MV-4-11 (cell line): ENCODE data around the gene BCAS3.

Experiments used
- DNase-seq: peaks from one replicate; lab custom pipeline; 2025; lab: John Stamatoyannopoulos, UW

BCAS3 gene

DNA sequence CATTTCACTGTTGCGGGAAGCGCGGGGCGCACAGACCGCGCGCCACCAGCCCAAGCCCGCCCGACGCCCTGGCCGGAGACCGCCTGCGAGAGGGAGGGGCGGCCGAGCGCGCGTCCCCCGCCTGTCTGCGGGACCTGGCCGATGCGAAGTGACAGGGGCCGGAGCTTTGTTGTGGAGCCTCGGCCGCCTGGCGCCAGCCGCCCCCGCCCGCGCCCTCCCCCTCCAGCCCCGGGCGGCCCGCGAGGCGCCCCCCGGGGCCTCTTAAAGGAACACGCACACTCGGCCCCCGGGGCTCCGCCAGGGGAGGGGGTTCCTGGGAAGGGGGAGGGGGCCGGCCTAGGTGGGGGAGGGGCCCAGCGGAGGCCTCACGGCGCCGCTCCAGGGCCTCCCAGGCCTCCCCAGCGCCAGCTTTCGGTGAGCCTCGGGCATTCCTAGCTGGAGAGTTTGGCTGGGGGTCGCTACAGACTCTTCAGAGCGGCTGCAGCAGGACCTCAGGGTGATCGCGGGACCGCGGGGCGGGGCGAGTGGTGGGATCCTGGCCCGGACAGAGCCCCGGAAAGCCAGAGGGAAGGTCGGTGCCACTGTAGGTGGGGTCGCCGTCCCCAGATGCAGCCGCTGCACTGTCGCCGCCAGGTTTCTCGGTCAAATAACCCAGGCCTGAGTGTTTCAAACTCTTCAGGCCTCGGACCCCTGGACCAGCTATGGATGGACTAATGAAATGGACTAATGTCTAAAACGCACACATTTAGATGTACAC is 719.6 kb downstream of the BCAS3 start:
- no peak for DNase-seq

GRCh38 chr17:61398721-61399130 is 721.1 kb downstream of the BCAS3 start:
- no peak for DNase-seq

GRCh38 chr17:61399131-61400065 is 721.7 kb downstream of the BCAS3 start, which contains the start of gene TBX2:
TBX2 (plus strand) TSS chr17:61399843; CDS start chr17:61400177, 334 bp downstream.
- DNase-seq: no peak

DNA sequence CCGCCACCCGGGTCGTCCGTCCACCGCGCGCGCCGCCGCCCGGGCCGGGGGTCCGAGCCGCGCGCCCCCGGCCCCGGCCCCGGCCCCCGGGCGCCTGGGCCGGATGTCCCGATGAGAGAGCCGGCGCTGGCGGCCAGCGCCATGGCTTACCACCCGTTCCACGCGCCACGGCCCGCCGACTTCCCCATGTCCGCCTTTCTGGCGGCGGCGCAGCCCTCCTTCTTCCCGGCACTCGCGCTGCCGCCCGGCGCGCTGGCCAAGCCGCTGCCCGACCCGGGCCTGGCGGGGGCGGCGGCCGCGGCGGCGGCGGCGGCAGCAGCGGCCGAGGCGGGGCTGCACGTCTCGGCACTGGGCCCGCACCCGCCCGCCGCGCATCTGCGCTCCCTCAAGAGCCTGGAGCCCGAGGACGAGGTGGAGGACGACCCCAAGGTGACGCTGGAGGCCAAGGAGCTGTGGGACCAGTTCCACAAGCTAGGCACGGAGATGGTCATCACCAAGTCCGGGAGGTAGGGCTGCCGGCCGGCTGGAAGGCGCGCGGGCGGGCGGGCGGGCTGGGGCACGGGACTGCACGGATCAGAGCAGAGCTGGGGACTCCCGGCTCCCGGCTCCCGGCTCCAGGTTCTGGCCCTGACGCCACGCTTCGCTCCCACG is 722.5 kb downstream of the BCAS3 start:
- no peak for DNase-seq

- no peak for DNase-seq
Observed at GRCh38 chr17:61400717-61401388, 723.2 kb downstream of the BCAS3 start.

- no peak for DNase-seq
Observed at GRCh38 chr17:61401389-61402072, 723.9 kb downstream of the BCAS3 start.

- no peak for DNase-seq
Observed at GRCh38 chr17:61402073-61402541, 724.5 kb downstream of the BCAS3 start.

DNA sequence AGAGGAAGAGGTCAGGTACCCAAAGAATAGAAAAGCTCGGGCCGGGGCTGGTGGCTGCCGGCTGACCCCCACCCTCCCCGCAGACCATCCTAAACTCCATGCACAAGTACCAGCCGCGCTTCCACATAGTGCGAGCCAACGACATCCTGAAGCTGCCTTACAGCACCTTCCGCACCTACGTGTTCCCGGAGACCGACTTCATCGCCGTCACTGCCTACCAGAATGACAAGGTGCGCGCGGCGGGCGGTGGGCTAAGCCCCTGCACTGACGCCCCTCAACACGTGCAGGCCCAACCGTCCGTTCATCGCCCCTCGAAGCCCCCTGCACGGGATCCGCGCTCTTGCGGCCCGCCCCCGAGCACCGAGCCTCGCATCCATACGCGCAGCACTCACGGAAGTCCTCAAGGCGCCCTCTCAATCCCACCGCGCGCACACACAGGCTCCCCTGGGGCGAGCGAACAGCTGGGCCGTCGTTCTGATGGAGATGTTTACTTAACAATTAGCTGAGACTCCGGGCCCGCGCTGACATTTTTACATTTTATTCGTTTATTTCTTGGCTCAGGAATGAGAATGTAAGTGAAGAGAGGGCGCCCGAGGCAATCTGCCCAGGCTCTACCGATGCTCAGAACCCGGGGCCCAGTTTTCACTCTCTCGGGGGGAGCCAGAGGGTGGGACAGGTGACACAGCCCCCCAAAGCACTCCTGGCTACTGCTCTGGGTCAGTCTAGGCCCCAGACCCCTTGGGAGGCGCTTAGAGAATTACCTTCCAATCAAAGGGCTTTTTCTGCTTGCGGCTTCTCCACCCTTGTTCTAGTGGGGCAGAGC is 725.5 kb downstream of the BCAS3 start:
- no peak for DNase-seq

DNA sequence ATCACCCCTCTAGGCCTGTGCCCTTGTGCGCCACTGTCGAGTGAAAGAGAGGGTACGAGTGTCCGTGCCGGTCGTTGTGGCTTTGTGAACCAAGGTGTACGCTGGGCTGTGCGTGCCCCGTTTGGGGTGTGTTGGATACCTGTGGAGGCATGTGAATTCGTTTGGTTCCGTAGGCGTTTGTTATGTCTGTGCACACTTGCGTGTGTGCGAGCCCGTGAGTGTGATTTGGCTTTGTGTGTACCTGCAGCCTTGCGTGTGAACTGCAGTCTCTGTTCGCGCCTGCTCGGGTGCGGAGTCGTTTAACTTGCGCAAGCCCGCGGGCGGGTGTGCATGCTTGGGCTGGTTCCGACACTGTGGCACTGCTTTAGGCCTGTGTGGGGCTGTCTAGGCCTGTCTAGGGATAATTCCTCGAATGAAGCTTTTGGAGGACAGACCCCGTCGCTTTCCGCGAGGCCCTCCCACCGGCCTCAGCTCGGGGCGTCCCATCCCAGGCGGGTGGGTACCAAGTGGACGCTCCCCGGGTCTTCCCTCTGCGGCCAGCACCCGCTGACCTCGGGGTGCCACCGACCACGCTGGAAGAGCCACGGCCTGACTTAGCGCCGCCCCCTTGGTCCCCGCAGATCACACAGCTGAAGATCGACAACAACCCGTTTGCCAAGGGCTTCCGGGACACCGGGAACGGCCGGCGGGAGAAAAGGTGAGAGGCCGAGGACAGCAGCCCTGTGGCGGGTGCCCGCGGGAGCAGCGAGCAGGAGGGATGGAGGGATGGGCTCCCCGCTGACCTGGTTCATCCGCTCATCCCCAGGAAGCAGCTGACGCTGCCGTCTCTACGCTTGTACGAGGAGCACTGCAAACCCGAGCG is 726.4 kb downstream of the BCAS3 start:
- DNase-seq: peak; percentile 23

GRCh38 chr17:61404663-61404912 is 726.9 kb downstream of the BCAS3 start:
- DNase-seq: no peak

DNA sequence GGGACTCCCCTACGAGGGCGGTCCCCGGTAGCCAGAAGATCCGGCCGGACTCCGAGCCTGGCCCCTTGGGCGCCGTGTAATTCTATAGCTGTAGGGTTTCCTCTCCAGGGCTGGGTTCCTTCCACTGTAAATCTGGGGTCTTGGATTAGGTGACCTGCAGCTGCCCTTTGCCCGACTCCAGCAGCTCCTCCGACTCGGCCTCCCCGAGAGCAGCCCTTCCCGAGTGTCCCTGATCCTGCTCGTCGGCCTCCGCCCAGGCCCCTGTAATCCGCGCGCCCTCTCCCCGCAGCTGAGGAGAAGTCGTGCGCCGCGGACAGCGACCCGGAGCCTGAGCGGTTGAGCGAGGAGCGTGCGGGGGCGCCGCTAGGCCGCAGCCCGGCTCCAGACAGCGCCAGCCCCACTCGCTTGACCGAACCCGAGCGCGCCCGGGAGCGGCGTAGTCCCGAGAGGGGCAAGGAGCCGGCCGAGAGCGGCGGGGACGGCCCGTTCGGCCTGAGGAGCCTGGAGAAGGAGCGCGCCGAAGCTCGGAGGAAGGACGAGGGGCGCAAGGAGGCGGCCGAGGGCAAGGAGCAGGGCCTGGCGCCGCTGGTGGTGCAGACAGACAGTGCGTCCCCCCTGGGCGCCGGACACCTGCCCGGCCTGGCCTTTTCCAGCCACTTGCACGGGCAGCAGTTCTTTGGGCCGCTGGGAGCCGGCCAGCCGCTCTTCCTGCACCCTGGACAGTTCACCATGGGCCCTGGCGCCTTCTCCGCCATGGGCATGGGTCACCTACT is 727.4 kb downstream of the BCAS3 start:
- no peak for DNase-seq

DNA sequence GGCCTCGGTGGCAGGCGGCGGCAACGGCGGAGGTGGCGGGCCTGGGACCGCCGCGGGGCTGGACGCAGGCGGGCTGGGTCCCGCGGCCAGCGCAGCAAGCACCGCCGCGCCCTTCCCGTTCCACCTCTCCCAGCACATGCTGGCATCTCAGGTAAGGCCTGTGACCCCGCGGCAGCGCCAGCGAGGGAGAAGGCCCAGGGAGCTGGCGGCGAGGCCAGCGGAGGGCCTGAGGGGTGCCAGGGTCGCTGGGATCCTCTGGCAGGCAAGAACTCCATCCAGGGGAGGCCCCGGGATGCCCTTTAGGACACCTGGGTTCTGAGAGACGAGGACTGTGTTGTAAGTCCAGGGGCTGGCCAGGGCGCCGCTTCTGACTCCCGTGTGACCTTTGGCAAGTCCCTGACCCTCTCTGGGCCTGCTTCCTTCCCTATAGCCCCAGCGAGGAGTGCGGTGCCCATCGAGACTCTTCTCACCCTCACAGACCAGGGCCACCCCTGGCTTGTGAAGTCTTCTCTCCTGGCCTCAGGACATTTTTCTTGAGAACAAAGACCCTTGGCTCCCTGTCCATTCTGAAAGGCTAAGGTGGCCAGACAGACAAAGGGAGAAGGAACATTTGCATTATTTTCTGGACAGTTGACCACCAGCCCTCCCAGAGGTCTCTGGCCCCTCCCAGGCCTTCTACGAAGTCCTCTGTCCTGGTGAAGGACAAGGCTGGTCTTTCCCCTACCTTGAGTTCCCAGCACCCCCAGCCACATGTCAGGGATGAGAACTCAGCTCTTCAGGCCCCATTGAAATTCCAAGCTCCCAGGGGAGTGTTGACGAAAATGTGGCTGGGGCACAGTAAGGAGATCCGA is 728.3 kb downstream of the BCAS3 start:
- DNase-seq: no peak

DNA sequence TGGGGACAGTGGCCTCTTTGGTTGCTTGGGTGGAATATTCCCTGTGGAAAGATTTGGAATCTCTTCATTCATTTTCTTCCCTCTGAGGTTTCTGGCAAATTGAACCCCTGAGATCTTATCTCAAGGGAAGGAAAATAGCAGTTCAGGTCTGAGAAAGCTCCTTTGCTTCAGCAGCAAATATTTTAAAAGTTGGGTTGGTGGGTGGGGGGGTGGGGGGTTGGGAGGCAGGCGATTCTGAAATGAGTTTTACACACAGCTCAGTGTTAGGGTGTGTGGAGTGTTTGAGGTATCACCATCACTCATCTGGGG is 728.8 kb downstream of the BCAS3 start:
- no peak for DNase-seq

DNA sequence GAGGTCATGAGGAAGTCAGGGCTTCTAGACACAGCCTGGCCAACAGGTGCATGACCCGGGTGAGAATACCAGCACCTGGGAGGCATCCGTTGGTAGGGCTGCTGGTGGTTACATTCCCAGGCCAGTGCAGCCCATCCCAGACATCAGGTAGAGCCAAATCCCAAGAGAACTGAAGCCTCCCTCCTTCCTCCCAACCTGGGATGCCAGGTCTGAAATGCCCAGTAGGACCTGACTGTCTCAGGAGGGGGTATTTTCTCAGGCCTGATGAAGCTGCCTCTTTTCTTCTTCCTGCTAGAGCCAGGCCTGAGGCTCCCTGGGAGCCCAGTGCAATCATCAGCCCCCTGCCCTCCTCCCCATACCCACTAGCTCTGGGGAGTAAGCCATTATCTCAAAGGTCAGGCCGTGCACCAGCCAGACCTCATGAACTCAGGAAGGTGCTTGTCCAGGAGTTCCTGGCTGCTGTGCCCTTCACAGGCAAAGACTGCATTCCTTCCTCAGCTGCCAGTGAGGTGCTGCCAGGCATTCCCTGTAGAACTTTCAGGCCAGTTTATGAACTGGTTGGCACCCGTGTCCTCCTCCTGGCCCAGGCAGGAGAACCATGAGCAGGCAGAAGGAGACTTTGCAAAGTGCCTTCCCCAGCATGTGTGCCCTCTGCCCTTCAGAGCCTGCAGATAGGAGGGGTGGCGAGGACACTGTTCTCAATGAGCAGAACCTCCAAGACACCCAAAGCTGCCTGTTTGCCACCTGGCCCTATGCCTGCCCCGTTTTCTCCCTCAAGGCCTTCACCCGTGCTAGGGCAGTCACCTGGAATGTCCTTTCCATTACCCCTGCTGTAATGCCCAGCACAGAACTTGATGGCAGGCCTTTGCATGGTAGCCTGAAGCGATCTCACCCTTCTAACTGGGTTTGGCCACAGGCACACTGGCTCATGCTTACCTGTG is 729.6 kb downstream of the BCAS3 start:
- DNase-seq: no peak

DNA sequence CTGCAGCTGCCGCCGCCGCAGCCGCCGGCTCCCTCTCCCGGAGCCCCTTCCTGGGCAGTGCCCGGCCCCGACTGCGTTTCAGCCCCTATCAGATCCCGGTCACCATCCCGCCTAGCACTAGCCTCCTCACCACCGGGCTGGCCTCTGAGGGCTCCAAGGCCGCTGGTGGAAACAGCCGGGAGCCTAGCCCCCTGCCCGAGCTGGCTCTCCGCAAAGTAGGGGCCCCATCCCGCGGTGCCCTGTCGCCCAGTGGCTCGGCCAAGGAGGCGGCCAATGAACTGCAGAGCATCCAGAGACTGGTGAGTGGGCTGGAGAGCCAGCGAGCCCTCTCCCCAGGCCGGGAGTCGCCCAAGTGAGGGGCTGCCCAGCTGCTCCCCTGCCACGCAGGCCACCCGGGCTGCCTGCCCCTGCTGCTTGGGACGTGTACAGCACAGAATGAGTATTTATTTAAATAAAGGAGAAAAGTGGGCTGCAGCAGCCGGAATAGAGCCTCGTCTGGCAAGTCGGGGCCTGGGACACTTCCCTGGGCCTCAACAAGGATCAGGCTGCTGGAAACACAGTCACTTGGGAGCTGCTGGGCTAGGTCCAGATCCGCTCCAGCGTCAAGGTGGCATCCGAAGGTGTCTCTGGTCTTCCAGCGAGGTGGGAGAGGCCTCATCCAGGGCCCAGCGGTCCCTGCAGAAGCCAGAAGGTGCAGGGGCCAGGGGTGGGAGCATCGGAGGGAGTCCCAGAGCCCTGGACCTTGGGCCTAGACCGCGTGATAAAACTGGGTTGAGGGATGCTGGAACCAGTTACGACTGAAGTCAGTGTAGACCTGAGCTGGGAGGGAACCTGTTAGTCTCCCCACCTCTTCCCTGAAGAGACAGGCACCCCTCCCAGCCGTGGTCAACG is 730.7 kb downstream of the BCAS3 start:
- DNase-seq: no peak
